Ovary (tissue), 9 donors: Measurements from ENCODE around the gene CRTAC1. TPM values are rescaled to one million over a fixed set of nuclear protein-coding genes. Genes with fewer than 3 reads are reported as not detected.

ENCODE experiments used
- DNase-seq, 5 donors: peaks; one replicate each; pipeline ENCODE4 v3.0.0-alpha.2; 2019 to 2020
- H3K27ac ChIP-seq, 2 donors: fragments of 200-600 bp; one replicate each; pipeline versions ENCODE4 v1.5.1 to v1.8.0; 2019 to 2022
- H3K27me3 ChIP-seq: fragments of 200-600 bp; one replicate; pipeline ENCODE4 v1.8.0; 2022
- H3K36me3 ChIP-seq: fragments of 200-600 bp; sonication (generic); one replicate; pipeline ENCODE4 v1.5.1; 2019
- H3K4me1 ChIP-seq: one replicate; pipeline ENCODE4 v1.8.1; 2013; ENCODE audit warnings: mild to moderate bottlenecking, moderate library complexity; ENCODE audit not compliant: insufficient read depth
- H3K4me3 ChIP-seq: fragments of 200-600 bp; sonication (generic); one replicate; pipeline ENCODE4 v1.5.1; 2017
- H3K9me3 ChIP-seq, 2 donors: fragments of 200-600 bp in 1 of 2; sonication (generic) in 1 of 2; one replicate each; pipeline versions ENCODE4 v1.5.1 to v1.8.1; 2013 to 2019; ENCODE audit warnings: mild to moderate bottlenecking in 1 of 2, moderate library complexity in 1 of 2
- CTCF ChIP-seq, 3 donors: fragments of 450-650 bp in 2 of 3; fragments of 200-600 bp in 1 of 3; IDR thresholded peaks; one replicate each; pipeline versions ENCODE4 v1.5.1 to v1.8.0; 2016 to 2022; ENCODE audit warnings: antibody characterized with exemption in 3 of 3, mild to moderate bottlenecking in 1 of 3
- EP300 ChIP-seq: sonication (generic); formaldehyde crosslinking; IDR thresholded peaks from one replicate; pipeline ENCODE4 v1.6.1; 2017; ENCODE audit warnings: antibody characterized with exemption
- POLR2A ChIP-seq: fragments of 450-650 bp; IDR thresholded peaks from one replicate; pipeline ENCODE4 v1.6.1; 2017; ENCODE audit warnings: antibody characterized with exemption, mild to moderate bottlenecking, moderate library complexity
- WGBS, 3 donors: extraction: QIAGEN DNeasy Blood & Tissue Kit in 1 of 3; methylation state at CpG; one replicate each; pipeline versions ENCODE4 v1.1.5 to v1.1.7; 2013 to 2017; 5-methylcytosine and 5-hydroxymethylcytosine counted together
- intact Hi-C, 4 donors: fragments of 100-400 bp; cut with DNase I; formaldehyde crosslinking; loops; one replicate each; pipeline versions ENCODE4 v1.11.0 to v1.15.1; 2022 to 2023
- polyA plus RNA-seq, 2 donors: library from polyadenylated mRNA; stranded (reverse); fragments of 200-250 nt in 1 of 2; fragments of 350-450 nt in 1 of 2; fragmentation: Illumina TruSeq in 1 of 2; extraction: RNeasy Lipid Tissue Mini Kit (QIAGEN cat#74804) in 1 of 2; gene quantifications; one replicate each; pipeline ENCODE4 v1.2.3, GENCODE V29; 2013 to 2014
- total RNA-seq, 7 donors: library from RNA; depleted of rRNA in 2 of 7; stranded (reverse); fragments of >200 nt in 2 of 7; fragmentation: NEBNext Ultra II Directional in 3 of 7; extraction: Animal tissue kit (Norgen Biotek cat#: 25700) in 3 of 7; gene quantifications; one replicate each; pipeline versions ENCODE4 v1.1.0 to v1.2.4, GENCODE V29; 2016 to 2023
- donor health status: DM: no; HTN: no; CAD: no; lungs with moderate emphysema.
- donor health status: DM: no; HTN: no; CAD: no.
- donor health status: Bipolar disorder and iron deficiency.
- donor health status: DM: yes; HTN: yes; CAD: no.
- donor health status: DM: no; HTN: no; CAD: no.
- donor health status: DM: yes; HTN: yes; CAD: no.

Gene CRTAC1
- total and polyA plus RNA-seq, 9 donors: 0.13 to 19.5 (median 1.6) TPM

- Histone ChIP-seq H3K27me3 (no peaks in the 10 kb centered on the region), H3K9me3 (no peaks in the 10 kb centered on the region), H3K4me1 (no peaks in the 10 kb centered on the region), H3K36me3 (no peaks in the 10 kb centered on the region), H3K27ac (no peak overlapping the region), H3K4me3 (no peak overlapping the region)
- intact Hi-C loops: no loop called here
- no peak for DNase-seq
- 35 to 48% (median 42%) methylated on average over 16 of the region's 16 CpGs for WGBS, 3 donors
- TF ChIP-seq CTCF (IDR thresholded peaks at IDR 0.05) (no peak), EP300 (no peak)
Measured at GRCh38 chr10:97974100-97974499, 56.3 kb downstream of the CRTAC1 start.

- intact Hi-C loops: no loop called here
- Histone ChIP-seq H3K27me3 (no peaks in the 10 kb centered on the region), H3K36me3 (no peaks in the 10 kb centered on the region), H3K9me3 (no peaks in the 10 kb centered on the region), H3K27ac (no peak overlapping the region), H3K4me1 (no peaks in the 10 kb centered on the region), H3K4me3 (no peak overlapping the region)
- DNase-seq: no peak
- WGBS, 3 donors: 32 to 47% (median 43%) methylated on average over 4 of the region's 4 CpGs
- TF ChIP-seq EP300 (no peak), CTCF (IDR thresholded peaks at IDR 0.05) (no peak), POLR2A (no peak)
Measured at GRCh38 chr10:97969538-97970079, 60.8 kb downstream of the CRTAC1 start.

- intact Hi-C loops: no loop called here
- no peak for DNase-seq
- H3K36me3 ChIP-seq: no peaks in the 10 kb centered on the region
- no peak overlapping the region for H3K4me3 ChIP-seq
- H3K27me3 ChIP-seq: no peaks in the 10 kb centered on the region
- no peak overlapping the region for H3K27ac ChIP-seq
- TF ChIP-seq EP300: no peak
- TF ChIP-seq CTCF (IDR thresholded peaks at IDR 0.05): no peak
- TF ChIP-seq POLR2A: no peak
- 69 to 77% (median 72%) methylated on average over 5 of the region's 5 CpGs for WGBS, 3 donors
- H3K9me3 ChIP-seq: no peaks in the 10 kb centered on the region
- H3K4me1 ChIP-seq: no peaks in the 10 kb centered on the region
Measured at GRCh38 chr10:97964748-97965147, 65.7 kb downstream of the CRTAC1 start.

- no peak overlapping the region for H3K27ac ChIP-seq
- H3K27me3 ChIP-seq: no peaks in the 10 kb centered on the region
- no peak for TF ChIP-seq POLR2A
- no peak for TF ChIP-seq CTCF (IDR thresholded peaks at IDR 0.05)
- no peak for TF ChIP-seq EP300
- H3K4me3 ChIP-seq: no peak overlapping the region
- H3K4me1 ChIP-seq: no peaks in the 10 kb centered on the region
- intact Hi-C loops: no loop called here
- H3K9me3 ChIP-seq: no peaks in the 10 kb centered on the region
- 48 to 55% (median 52%) methylated on average over 7 of the region's 7 CpGs for WGBS, 3 donors
- DNase-seq: no peak
- H3K36me3 ChIP-seq: no peaks in the 10 kb centered on the region
Measured at GRCh38 chr10:97961945-97962344, 68.5 kb downstream of the CRTAC1 start.
